Sigmoid colon (tissue), 4 donors: ENCODE measurements around the gene TBC1D22A.

Experiments used
- EP300 ChIP-seq, 4 donors: sonication (generic); formaldehyde crosslinking; IDR thresholded peaks; one replicate each; pipeline ENCODE4 v1.6.1; 2017; ENCODE audit warnings: antibody characterized with exemption in 4 of 4
- POLR2A ChIP-seq, 2 donors: fragments of 450-650 bp; IDR thresholded peaks; one replicate each; pipeline ENCODE4 v1.6.1; 2016; ENCODE audit warnings: antibody characterized with exemption in 2 of 2, mild to moderate bottlenecking in 2 of 2, moderate library complexity in 2 of 2
- POLR2AphosphoS5 ChIP-seq, 4 donors: sonication (generic); formaldehyde crosslinking; IDR thresholded peaks; one replicate each; pipeline ENCODE4 v1.6.1; 2017; ENCODE audit warnings: antibody characterized with exemption in 4 of 4
- TF ChIP-seq, protein P1 (sequence below), 4 experiments: fragments of 450-650 bp in 3 of 4; fragments of 200-600 bp in 1 of 4; IDR thresholded peaks; one replicate each; pipeline ENCODE4 v1.5.1; 2016 to 2019; ENCODE audit warnings: antibody characterized with exemption in 4 of 4, mild to moderate bottlenecking in 3 of 4, moderate library complexity in 2 of 4

DNA sequence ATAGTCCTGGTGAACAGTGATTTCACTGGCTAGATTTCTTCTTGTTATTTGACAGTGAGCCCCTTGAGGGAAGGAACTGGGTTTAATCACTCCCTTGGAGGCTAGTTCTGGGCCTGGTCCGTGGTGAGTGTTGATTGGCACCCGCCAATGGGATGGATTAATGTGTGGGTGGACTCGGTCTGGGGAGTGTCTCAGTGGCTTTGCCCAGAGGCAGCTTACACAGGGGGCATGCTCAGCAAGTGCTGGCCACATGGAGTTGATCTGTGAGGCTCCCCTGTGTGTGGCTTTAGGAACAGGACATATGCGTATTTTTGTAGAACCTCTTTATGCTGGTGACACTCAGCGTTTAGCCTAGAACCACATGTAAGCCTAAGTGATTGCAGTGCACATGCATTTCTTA is 106.9 kb downstream of the TBC1D22A start:
- TF ChIP-seq POLR2A (IDR thresholded peaks at IDR 0.05) (no peak), EP300 (IDR thresholded peaks at IDR 0.05) (no peak), POLR2AphosphoS5 (IDR thresholded peaks at IDR 0.05) (no peak)
- TF ChIP-seq, protein P1, sequence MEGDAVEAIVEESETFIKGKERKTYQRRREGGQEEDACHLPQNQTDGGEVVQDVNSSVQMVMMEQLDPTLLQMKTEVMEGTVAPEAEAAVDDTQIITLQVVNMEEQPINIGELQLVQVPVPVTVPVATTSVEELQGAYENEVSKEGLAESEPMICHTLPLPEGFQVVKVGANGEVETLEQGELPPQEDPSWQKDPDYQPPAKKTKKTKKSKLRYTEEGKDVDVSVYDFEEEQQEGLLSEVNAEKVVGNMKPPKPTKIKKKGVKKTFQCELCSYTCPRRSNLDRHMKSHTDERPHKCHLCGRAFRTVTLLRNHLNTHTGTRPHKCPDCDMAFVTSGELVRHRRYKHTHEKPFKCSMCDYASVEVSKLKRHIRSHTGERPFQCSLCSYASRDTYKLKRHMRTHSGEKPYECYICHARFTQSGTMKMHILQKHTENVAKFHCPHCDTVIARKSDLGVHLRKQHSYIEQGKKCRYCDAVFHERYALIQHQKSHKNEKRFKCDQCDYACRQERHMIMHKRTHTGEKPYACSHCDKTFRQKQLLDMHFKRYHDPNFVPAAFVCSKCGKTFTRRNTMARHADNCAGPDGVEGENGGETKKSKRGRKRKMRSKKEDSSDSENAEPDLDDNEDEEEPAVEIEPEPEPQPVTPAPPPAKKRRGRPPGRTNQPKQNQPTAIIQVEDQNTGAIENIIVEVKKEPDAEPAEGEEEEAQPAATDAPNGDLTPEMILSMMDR (IDR thresholded peaks at IDR 0.05), result no peak
